Activated effector memory CD4-positive, alpha-beta T cell treated with anti-CD3 and anti-CD28 coated beads, Interleukin-2, amount 50 U/mL, for 16 hours (primary cell): ENCODE data around the gene ELAVL2.

Experiments used
- DNase-seq: peaks from one replicate; pipeline ENCODE4 v3.0.0-alpha.2; 2020

The ELAVL2 gene

DNA sequence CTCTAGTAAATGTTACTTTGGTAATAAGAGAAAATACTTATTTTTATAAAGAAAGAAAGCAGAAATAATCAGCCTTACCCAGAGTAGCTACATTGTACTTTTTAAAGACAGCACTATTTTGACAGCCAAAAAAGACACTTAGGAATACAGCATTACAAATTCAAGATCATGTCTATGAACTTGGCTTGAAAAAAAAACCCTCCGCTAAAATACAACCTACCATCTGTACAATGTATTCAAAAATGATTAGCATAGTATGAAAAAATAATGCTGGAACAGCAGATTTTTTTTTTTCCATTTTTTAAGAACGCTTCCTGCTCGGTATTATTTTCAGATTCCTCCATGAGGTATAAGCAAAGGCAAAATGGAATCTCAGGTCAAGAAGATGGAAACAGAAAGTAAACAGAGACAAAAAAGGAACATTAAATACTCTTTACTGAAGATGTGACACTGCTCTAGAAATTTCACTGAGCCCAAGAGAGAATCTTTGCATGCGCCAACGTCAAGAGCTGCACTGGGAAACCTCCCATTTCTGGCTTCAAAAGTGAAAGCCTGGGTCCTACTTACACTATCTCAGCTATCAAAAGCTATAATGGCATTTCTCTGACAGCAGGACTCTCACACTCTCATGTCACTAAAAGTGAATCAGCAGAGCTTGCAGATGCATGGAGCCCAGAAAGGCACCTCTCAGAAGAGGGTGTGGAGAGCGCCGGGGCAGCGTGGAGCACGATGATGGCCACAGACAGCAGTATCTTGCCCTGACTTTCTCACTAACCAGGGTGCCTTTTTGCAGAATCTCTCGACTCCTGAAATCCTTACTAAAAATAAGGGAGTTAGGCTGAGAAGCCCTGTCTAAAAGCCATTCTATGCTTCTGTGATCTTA is 167.4 kb downstream of the ELAVL2 start:
- no peak for DNase-seq

DNA sequence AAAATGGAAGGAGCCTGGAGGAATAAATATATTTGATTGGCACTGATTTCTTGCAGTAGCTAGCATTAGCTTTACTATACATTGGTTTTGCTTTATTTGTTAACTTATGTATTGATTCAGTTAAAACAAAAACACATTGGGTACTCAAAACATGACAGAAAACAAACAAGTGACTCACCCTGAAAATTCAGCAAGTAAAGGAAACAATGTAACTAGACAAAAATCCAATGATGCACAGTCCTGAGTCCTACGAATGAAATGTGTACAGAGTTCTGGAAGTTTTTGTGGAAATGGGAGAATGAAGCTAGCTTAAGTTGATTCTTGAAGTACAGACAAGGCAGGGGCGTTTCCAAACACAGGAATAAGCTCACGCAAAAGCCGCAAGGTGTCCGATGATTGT is 175.0 kb downstream of the ELAVL2 start:
- no peak for DNase-seq

DNA sequence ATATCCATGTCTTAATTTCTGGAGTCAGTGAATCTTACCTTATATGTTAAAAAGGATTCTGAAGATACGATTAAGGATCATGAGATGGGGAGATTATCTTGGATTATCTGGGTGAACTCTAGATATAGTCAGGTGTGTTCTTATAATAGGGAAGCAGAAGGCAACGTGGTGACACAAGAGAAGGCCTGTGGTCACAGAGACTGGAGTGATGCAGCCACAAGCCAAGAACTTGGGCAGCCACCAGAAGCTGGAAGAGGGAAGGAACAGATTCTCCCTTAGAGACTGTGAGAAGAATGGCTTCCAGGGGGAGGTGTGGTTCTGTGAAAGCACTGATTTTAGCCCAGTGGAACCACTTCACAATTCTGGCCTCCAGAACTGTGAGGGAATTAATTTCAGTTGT is 177.4 kb downstream of the ELAVL2 start:
- DNase-seq, result no peak

DNA sequence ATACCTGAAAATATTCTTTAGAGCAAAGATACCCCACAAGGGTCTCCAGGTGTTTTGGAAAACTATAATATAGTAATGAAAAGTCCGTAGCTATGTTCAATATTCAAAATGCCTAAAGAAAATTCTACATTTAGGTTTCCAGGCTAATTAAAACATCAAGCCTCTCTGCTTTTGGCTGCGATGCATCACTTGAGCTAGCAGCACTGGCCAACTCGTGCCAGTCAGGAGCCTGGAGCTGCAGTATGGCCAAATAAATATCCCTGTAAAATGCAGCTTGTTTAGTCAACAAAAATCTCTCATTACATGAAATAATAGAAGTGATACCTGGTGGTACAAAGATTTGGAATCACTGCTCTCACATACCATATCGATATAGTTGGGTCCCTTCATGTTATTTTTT is 181.1 kb downstream of the ELAVL2 start:
- no peak for DNase-seq

DNA sequence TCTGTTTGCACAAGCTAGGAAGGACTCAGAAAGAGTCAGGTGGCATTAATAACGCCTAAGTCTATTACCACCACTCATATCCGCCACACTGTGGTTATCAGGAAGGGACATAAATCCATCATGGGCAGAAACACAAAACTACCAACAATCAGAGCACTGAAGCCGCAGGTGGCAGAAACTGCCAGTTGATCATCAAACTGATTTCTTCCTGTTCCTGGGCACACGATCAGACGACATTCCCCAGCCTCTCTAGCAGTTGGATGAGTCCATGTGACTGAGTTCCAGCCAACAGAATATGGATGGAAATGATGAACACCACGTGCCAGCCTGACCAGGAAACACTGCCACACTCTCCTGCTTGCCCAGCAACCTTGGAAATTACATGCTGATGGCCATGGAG is 181.7 kb downstream of the ELAVL2 start:
- no peak for DNase-seq

DNA sequence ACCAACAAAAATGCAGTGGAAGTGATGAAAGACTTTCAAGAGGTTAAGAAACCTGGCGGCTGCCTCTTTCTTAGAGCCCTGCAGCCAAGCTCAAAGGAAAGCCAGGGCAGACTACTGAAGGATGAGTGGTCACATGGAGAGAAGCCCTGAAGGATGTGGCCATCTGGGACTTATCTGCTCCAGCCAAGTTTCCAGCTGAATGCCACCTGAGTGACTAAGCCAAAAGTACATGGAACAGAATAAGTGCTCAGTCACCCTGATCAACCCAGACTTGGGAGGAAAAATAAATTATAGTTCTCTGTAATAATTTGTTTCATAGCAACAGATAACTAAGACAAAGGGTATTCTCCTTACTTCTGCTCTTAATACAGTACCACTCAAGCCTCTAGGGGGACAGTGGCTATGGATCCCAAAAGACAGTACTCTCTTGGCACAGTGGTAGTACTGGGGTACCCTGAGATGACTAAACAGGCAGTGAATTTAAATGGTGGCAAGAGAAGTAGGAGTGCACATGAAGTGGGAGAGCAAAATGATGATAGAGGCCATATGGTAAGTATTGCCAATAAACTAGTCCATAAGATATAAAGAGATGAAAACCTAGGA is 182.3 kb downstream of the ELAVL2 start:
- DNase-seq, result no peak
